ENCODE data around the gene PLTP. TPM values are rescaled to one million over a fixed set of nuclear protein-coding genes. Genes with fewer than 3 reads are reported as not detected.

PLTP gene
- total and polyA plus RNA-seq, 2 experiments from 2014 or later, result 108 to 160 TPM

DNA sequence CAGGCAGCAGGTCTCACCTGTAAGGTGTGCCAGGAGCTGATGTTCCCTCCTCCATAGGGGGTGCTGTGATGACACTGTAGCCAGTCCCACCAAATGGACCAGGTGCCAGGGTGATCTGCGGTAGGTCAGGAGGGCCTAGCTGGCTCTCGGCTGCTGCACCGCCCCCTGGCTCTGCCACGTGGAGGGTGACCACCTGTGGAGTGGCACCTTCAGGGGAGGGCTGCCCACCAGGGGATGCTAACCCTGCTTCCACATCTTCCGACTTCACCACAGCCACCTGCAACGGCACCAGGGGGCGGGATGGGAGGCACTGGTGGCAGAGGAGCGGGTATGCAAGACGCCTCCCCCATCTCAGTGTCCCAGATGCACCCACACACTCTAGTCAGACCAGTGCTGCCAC is 41.7 kb upstream of the PLTP start:
- DNase-seq (ENCODE audit: low spot score) (no peak), ATAC-seq (no peak)
- no peak overlapping the region for H2AFZ ChIP-seq
- no peaks in the 10 kb centered on the region for H3K9me2 ChIP-seq (ENCODE audit: insufficient read depth)
- no peak for TF ChIP-seq STAT1 (IDR thresholded peaks at IDR 0.05; ENCODE audit: unreplicated experiment)
- no peak for TF ChIP-seq JUNB (IDR thresholded peaks at IDR 0.05; ENCODE audit: unreplicated experiment)
- TF ChIP-seq, protein P1, sequence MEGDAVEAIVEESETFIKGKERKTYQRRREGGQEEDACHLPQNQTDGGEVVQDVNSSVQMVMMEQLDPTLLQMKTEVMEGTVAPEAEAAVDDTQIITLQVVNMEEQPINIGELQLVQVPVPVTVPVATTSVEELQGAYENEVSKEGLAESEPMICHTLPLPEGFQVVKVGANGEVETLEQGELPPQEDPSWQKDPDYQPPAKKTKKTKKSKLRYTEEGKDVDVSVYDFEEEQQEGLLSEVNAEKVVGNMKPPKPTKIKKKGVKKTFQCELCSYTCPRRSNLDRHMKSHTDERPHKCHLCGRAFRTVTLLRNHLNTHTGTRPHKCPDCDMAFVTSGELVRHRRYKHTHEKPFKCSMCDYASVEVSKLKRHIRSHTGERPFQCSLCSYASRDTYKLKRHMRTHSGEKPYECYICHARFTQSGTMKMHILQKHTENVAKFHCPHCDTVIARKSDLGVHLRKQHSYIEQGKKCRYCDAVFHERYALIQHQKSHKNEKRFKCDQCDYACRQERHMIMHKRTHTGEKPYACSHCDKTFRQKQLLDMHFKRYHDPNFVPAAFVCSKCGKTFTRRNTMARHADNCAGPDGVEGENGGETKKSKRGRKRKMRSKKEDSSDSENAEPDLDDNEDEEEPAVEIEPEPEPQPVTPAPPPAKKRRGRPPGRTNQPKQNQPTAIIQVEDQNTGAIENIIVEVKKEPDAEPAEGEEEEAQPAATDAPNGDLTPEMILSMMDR (conservative IDR thresholded peaks at IDR 0.05; ENCODE audit: low read depth in 2 of 2), result peak in 1 of 2 experiments; percentile 10; a peak in 1 of 4 replicates
- TF ChIP-seq, protein P2, sequence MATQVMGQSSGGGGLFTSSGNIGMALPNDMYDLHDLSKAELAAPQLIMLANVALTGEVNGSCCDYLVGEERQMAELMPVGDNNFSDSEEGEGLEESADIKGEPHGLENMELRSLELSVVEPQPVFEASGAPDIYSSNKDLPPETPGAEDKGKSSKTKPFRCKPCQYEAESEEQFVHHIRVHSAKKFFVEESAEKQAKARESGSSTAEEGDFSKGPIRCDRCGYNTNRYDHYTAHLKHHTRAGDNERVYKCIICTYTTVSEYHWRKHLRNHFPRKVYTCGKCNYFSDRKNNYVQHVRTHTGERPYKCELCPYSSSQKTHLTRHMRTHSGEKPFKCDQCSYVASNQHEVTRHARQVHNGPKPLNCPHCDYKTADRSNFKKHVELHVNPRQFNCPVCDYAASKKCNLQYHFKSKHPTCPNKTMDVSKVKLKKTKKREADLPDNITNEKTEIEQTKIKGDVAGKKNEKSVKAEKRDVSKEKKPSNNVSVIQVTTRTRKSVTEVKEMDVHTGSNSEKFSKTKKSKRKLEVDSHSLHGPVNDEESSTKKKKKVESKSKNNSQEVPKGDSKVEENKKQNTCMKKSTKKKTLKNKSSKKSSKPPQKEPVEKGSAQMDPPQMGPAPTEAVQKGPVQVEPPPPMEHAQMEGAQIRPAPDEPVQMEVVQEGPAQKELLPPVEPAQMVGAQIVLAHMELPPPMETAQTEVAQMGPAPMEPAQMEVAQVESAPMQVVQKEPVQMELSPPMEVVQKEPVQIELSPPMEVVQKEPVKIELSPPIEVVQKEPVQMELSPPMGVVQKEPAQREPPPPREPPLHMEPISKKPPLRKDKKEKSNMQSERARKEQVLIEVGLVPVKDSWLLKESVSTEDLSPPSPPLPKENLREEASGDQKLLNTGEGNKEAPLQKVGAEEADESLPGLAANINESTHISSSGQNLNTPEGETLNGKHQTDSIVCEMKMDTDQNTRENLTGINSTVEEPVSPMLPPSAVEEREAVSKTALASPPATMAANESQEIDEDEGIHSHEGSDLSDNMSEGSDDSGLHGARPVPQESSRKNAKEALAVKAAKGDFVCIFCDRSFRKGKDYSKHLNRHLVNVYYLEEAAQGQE (IDR thresholded peaks at IDR 0.05; ENCODE audit: unreplicated experiment), result no peak
- TF ChIP-seq, protein P3, sequence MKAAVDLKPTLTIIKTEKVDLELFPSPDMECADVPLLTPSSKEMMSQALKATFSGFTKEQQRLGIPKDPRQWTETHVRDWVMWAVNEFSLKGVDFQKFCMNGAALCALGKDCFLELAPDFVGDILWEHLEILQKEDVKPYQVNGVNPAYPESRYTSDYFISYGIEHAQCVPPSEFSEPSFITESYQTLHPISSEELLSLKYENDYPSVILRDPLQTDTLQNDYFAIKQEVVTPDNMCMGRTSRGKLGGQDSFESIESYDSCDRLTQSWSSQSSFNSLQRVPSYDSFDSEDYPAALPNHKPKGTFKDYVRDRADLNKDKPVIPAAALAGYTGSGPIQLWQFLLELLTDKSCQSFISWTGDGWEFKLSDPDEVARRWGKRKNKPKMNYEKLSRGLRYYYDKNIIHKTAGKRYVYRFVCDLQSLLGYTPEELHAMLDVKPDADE (IDR thresholded peaks at IDR 0.05), result no peak
- TF ChIP-seq EZH2phosphoT487 (IDR thresholded peaks at IDR 0.05; ENCODE audit: unreplicated experiment), result no peak
- TF ChIP-seq POLR2AphosphoS5 (IDR thresholded peaks at IDR 0.05; ENCODE audit: low read depth), result no peak
- Mint-ChIP-seq H3K4me1 (peaks cover 5% of the 10 kb centered on the region; the same call in 2 of the 3 replicates), H3K4me3 (no peak overlapping the region), H3K36me3 (ENCODE audit: low read depth) (peaks cover 25% of the 10 kb centered on the region), H3K27me3 (ENCODE audit: insufficient read depth, low read depth, poor library complexity) (peaks cover 13% of the 10 kb centered on the region), H3K27ac (no peak overlapping the region), H3K9me3 (no peaks in the 10 kb centered on the region)
- H3K4me3 ChIP-seq, result no peak overlapping the region
- no peaks in the 10 kb centered on the region for H3K36me3 ChIP-seq (ENCODE audit: insufficient read depth)
- no peaks in the 10 kb centered on the region for H3K27me3 ChIP-seq (ENCODE audit: insufficient read depth)
- H3K4me2 ChIP-seq, result no peak overlapping the region
- no peak overlapping the region for H3K27ac ChIP-seq (ENCODE audit: low read depth)
- no peaks in the 10 kb centered on the region; the same call in 1 of the 2 replicates for H4K20me1 ChIP-seq (replicated peaks; ENCODE audit: insufficient read depth)
- H3K79me2 ChIP-seq (replicated peaks; ENCODE audit: insufficient read depth), result no peaks in the 10 kb centered on the region
- H3F3A ChIP-seq (replicated peaks; ENCODE audit: low read depth), result no peaks in the 10 kb centered on the region
- no peaks in the 10 kb centered on the region; the same call in 1 of the 2 replicates for H3K4me1 ChIP-seq (ENCODE audit: insufficient read depth)

DNA sequence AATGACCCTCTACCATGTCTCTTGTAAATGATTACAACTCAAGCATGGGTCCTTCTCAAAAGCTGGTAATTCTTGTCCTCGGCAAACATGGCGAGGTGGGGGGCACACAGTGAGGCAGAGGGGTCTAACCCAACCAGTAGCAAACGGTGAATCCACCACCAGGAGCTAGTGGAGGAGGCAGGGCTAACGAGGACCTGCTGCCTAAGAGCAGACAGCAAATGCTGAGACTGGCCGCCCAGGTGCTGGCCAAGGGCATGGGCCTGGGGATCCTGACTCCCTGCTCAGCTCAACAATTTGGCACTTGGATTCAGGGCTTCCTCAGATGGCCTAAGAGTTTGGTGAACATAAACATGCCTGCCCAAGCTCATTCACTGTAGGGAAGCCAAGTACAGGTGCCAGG is 40.9 kb upstream of the PLTP start:
- Histone ChIP-seq H3K27ac (ENCODE audit: low read depth) (no peak overlapping the region), H3K79me2 (replicated peaks; ENCODE audit: insufficient read depth) (no peaks in the 10 kb centered on the region), H3K4me2 (no peak overlapping the region), H3F3A (replicated peaks; ENCODE audit: low read depth) (no peaks in the 10 kb centered on the region), H3K36me3 (ENCODE audit: insufficient read depth) (no peaks in the 10 kb centered on the region), H2AFZ (no peak overlapping the region), H3K9me2 (ENCODE audit: insufficient read depth) (no peaks in the 10 kb centered on the region), H3K4me3 (no peak overlapping the region), H4K20me1 (replicated peaks; ENCODE audit: insufficient read depth) (no peaks in the 10 kb centered on the region; the same call in 1 of the 2 replicates), H3K27me3 (ENCODE audit: insufficient read depth) (no peaks in the 10 kb centered on the region), H3K4me1 (ENCODE audit: insufficient read depth) (no peaks in the 10 kb centered on the region; the same call in 1 of the 2 replicates)
- ATAC-seq (no peak), DNase-seq (ENCODE audit: low spot score) (no peak)
- H3K27me3 Mint-ChIP-seq (ENCODE audit: insufficient read depth, low read depth, poor library complexity), result peaks cover 13% of the 10 kb centered on the region
- no peaks in the 10 kb centered on the region for H3K9me3 Mint-ChIP-seq
- TF ChIP-seq CREB1 (CRISPR knock-in tag; IDR thresholded peaks at IDR 0.05; ENCODE audit: low read depth), result no peak
- no peak for TF ChIP-seq STAT1 (IDR thresholded peaks at IDR 0.05; ENCODE audit: unreplicated experiment)
- peaks cover 19% of the 10 kb centered on the region for H3K36me3 Mint-ChIP-seq (ENCODE audit: low read depth)
- H3K4me3 Mint-ChIP-seq, result no peak overlapping the region
- peaks cover 5% of the 10 kb centered on the region; the same call in 2 of the 3 replicates for H3K4me1 Mint-ChIP-seq
- no peak overlapping the region for H3K27ac Mint-ChIP-seq
